Esophagus muscularis mucosa (tissue), 3 donors: ENCODE measurements around the gene ATP1A4.

Source experiments
- CTCF ChIP-seq, 3 experiments: fragments of 200-600 bp in 2 of 3; fragments of 450-650 bp in 1 of 3; sonication (generic) in 2 of 3; IDR thresholded peaks; one replicate each; pipeline ENCODE4 v1.5.1; 2017 to 2019; ENCODE audit warnings: antibody characterized with exemption in 3 of 3, mild to moderate bottlenecking in 2 of 3, moderate library complexity in 1 of 3
- POLR2A ChIP-seq: fragments of 450-650 bp; IDR thresholded peaks from one replicate; pipeline ENCODE4 v1.6.1; 2017; ENCODE audit warnings: antibody characterized with exemption, moderate library complexity, mild to moderate bottlenecking, low read depth

DNA sequence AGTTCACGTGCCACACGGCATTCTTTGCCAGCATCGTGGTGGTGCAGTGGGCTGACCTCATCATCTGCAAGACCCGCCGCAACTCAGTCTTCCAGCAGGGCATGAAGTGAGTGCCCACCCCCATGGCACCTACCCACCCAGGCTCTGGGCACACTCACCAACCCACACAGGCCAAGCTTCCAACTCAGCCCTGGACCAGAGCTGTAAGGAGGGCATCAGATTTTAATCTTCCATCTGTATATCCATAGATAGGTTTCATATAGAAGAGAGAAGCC, 14.5 kb upstream of the ATP1A4 start:
- TF ChIP-seq POLR2A: no peak
- TF ChIP-seq CTCF (IDR thresholded peaks at IDR 0.05): no peak
